NCI-H2029 treated with DMSO at 0.1 percent for 48 hours (cell line): Measurements from ENCODE around the gene GPR158.
"Not testable (repeated sequence)": the region's sequence is repeated elsewhere in the genome, so short reads cannot be mapped to it uniquely, and the experiment has no call there.

Experiments used
- DNase-seq: peaks from one replicate; lab custom pipeline; 2025; lab: John Stamatoyannopoulos, UW

GPR158 gene

DNA sequence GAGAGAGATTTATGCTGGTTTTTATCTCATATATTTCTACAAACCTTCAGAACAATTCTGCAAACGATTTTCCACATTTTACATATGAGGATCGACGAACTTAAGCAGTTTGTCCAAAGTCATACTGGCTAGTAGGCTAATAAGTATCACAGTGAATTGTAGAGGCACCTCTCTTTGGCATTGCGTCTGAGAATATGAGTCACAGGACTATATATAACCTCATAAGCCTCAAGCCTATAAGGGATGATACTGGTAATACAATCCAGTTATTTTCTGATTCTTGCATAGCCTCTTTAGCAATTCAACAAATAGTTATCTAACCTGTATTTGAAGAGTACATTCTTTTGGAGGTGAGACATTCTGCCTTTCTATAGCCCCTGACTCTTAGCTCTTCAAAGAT lies 129.8 kb downstream of the GPR158 start:
- no peak for DNase-seq

DNA sequence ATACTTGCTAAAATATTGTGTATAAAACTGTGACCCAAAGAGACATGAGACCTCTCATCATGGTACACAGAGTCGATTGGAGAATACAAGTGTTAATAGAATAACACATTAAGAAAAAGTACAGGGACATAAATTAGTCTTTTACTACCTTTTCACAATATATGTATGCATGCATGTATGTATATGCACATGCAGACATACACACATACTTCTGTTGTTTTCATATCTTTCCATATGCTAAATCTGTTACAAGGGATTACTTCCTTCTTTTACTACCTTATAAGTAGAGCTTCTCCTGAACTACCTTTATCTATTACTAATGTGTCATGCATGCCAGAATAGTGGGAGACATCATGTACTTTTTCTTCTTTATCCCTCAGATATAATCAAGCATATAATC lies 131.6 kb downstream of the GPR158 start:
- no peak for DNase-seq

DNA sequence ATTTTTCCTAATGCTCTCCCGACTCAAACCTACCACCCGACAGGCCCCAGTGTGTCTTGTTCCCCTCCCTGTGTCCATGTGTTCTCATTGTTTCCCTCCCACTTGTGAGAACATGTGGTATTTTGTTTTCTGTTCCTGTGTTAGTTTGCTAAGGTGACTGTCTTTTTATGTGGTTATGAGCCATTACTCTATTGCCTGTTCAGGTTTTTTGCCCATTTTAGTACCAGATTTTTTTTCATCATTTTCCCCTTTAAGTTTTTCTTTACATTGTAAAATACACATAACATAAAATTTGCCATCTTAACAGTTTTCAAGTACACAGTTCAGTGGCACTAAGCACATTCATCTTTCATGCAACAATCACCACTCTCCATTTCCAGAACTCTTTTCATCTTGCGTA lies 133.5 kb downstream of the GPR158 start:
- DNase-seq: no peak

DNA sequence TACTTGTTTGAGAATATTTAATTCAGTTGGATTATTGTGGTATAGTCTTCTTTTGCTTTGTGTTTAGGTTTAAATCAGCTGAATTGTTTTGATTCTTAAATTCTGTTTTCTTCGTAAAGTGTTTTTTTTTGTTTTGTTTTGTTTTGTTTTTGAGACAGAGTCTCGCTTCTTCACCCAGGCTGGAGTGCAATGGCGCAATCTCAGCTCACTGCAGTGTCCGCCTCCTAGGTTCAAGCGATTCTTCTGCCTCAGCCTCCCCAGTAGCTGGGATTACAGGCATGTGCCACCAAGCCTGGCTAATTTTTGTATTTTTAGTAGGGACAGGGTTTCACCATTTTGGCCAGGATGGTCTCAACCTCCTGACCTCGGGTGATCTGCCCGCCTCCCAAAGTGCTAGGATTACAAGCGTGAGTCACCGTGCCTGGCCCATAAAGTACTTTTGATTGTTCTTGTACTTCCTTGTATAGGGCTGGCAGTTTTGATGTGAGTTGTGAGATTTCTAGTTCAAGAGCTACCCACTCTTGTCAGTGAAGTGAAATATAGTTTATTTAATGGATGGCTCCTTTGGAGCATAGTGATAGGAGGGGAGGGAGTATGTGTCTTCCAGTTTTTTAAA lies 142.9 kb downstream of the GPR158 start:
- DNase-seq: not testable (repeated sequence)

DNA sequence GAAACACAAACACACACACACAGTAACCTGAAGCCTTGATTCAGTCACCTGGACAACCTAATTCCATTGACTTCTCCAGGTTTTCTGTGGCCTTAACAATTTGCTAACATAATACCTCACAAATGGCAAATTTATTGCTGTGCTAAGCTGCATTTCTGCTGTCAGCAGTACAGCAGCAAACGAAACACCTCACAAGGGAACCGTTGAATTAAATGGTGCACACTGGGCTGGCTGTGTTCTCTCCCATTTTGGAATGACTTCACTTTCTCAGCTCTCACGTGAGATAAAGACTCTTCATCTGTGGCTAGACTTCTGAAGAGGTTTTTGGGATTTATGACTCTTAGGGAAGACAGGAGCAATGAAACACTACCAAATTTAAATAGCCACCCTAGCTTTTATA lies 152.5 kb downstream of the GPR158 start:
- DNase-seq: no peak

DNA sequence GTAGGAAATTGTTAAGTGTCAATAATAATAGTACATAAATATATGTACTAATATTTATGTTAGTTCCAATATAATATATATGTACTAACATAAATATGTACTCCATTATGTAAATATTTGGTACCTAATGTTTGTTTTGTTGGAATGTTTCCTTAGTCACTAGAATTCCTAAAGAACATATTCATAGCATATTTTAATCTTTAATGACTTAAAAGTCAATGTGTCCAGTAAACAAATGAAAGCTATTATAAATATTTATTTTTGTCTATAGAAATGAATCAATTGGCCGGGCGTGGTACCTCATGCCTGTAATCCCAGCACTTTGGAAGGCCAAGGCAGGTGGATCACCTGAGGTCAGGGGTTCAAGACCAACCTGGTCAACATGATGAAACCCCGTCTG lies 153.6 kb downstream of the GPR158 start:
- no peak for DNase-seq

DNA sequence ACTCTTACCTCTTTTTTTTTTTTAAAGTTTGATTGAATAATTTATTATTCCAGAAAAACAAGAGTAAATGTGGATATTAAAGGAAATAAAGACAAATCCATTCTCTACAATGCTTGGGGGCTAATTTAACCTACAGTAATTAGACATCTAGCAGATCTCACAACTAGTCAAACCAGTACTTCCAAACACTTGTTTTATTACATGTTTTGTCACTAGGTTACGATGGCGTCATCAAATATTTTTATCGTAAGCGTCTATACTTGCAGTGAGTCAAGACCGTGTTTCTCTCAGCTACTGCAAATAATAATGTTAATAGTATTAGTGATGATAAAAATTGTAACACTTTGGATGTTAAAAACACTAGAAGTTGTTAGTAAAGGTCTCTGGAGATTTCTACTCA lies 154.8 kb downstream of the GPR158 start:
- DNase-seq: not testable (repeated sequence)

DNA sequence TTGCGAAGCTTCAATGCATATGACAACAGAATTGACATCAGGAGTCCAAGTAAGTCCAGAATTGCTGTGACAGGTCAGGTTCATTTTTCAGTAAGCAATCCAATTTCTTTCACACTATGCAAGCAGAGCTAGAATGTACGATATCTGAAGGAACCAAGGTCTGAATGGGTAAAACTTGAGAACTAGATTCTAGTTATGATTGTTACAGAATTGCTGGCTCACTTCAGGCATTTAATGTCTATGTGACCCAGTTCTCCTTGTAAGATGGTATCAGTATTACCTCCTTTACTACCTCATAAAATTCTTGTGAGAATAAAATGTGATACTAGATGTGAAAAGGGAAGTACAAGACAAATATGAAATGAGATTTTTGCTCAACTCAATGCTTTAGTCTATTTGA lies 159.6 kb downstream of the GPR158 start:
- no peak for DNase-seq

DNA sequence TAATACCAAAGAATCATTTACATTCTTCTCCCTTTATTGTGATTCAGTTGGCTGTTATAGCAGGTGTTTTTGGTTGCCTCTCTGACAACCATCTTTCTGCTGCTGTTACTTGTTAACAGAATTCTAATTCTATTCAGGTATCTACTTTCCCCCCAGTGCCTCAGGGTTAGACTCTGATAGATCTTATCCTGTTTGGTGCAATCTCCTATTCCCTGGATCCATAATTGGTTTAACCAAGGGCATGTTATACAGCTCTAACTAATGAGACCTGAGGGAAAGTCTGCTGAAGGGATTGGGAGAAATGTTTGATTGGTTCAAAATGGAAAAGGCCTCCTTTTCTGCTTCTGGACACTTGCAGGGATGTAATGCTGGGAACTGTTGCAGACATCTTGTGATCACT lies 161.5 kb downstream of the GPR158 start:
- no peak for DNase-seq

DNA sequence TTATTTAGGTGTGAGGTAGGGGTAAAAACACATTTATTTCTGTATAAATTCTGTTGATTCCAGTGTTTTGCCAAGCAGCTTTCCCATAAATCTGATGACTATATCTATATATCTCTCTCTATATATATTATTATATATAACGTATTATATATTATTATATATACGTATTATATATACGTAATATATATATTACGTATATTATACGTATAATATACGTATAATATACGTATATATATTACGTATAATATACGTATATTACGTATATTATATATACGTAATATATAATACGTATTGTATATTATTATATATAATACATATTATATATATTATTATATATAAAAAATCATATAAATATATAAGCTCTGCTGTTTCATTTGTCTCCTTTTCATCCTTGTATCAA lies 163.5 kb downstream of the GPR158 start:
- no peak for DNase-seq

DNA sequence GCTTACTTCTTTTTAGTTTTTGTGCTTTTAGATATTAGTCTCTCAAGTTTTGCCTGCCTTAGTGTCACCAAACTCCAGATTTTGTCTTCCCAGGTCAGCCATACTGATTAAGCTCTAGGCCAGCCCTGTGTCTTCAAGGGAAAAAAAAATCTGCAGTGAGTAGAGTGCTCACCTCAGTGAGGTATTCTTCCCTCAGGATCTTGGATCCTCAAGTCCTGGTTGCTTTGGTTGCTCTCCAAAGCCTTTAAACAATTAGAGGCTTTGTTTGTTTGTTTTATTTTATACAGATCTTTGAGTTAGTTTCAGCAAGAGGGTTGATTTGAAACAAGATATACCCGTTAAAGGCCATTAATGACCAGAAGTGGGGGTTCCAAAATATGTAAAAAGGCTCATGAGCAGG lies 165.2 kb downstream of the GPR158 start:
- no peak for DNase-seq

DNA sequence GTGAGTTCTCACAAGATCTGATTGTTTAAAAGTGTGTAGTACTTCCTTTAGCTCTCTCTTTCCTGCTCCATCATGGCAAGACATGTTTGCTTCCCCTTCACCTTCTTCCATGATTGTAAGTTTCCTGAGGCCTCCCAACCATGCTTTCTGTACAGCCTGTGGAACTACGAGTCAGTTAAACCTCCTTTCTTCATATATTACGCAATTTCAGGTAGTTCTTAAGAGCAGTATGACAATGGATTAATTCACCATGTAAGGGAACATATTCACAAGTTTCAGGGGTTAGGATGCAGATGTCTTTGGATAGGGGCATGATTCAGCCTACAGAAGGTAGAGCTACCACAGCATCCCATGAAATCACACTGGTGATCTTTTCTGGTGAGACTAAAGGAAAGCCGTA lies 174.7 kb downstream of the GPR158 start:
- DNase-seq: no peak

DNA sequence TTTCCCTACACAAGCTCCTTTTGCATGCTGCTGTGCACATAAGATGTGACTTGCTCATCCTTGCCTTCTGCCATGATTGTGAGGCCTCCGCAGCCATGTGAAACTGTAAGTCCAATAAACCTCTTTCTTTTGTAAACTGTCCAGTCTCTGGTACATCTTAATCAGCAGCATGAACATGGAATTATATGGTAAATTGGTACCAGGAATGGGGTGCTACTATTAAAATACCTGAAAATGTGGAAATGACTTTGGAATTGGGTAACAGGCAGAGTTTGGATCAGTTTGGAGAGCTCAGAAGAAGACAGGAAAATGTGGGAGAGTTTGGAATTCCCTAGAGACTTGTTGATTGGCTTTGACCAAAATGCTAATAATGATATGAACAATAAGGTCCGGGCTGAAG lies 181.8 kb downstream of the GPR158 start:
- DNase-seq: no peak

DNA sequence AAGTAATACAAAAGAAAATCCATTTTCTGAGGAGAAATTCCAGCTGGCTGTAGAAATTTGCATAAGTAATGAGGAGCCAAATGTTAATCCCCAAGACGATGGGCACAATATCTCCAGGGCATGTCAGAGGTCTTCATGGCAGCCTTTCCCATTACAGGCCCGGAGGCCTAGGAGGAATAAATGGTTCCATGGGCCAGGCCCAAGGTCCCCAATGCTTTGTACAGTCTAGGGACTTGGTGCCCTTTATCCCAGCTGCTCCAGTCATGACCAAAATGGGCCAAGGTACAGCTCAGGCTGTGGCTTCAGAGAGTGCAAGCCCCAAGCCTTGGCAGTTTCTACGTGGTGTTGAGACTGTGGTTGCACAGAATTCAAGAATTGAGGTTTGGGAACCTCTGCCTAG lies 182.5 kb downstream of the GPR158 start:
- DNase-seq: no peak

DNA sequence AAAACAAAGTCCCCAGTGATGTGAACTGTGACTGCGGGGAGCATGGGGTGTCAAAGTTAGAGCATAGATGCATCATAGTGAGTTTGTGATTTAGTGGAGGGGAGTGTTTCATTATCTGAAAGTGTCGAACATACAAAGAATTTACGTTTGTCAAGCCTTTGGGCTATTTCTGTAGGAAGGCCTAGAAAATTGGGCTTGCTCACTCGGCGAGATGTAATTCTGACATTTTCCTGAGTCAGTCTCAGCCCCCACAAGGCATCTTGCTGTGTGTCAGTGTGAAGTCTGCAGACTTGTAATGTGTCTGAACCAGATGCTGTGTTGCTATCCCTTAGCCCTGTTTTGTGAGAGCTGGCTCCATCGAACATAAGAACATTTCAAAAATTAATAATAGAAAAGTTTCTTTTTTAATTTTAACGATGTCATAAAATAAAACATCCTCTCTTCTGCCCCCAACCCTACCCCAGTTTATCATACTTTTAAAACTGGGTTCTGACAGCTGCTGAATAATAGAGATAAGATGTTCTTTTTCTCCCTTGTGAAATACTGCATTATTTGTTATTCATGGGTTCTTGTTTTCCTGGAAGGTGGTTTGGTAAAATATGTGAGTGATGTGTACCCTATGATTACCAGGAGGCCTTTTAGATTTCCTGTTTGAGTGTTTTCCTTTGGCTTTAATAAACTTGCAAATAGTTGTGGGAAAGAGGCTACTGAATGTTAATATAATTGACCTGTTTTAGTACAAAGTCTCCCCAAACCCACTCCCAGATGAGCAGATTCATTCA lies 207.4 kb downstream of the GPR158 start:
- no peak for DNase-seq

DNA sequence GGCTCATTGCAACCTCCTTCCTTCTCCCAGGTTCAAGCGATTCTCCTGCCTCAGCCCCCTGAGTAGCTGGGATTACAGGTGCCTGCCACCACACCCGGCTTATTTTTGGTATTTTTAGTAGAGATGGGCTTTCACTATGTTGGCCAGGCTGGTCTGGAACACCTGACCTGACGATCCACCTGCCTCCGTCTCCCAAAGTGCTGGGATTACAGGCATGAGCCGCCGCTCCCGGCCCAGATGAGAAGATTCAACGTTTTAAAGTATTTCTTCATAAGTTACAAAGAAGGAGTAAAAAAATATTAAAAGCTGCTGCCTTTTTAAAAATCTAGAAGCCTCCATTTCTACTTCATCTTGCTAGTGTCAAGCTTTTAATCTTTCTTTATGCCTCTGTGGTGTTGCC lies 208.1 kb downstream of the GPR158 start:
- not testable (repeated sequence) for DNase-seq

DNA sequence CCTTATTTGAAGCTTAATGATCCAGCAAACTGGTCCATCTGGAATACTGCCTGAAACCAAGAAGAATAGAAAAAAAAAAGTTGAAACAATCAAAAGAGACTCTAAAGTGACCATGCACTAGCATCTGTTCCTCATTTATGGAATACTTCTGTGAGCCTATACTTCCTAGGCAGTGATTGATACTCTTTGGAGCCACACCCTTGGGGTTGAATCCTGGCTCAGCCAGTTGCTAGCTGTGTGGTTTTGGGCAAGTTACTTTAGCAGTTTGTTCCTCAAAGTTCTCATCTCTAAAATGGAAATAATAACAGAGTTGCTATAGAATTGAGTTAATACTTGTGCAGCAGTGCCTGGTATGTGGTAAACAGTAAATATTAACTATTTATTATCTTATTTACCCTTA lies 208.9 kb downstream of the GPR158 start:
- no peak for DNase-seq

DNA sequence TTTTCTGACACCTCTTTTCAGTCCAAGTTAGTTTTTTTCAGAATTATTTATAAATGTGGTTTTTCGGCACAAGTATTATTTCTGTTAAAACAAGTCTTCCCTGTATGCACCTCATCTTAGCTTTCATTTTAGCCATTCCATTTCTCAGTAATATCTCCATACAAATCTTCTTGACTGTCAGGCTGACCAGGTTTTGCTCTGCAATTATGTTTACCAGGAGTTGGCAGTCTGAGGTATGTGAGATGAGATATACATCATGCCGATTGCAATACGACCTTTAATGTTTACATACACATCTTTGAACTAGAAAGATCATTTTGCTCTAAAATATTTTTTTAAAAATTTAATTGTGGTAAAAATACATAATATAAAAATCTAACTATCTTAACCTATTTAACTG lies 209.8 kb downstream of the GPR158 start:
- DNase-seq: no peak

DNA sequence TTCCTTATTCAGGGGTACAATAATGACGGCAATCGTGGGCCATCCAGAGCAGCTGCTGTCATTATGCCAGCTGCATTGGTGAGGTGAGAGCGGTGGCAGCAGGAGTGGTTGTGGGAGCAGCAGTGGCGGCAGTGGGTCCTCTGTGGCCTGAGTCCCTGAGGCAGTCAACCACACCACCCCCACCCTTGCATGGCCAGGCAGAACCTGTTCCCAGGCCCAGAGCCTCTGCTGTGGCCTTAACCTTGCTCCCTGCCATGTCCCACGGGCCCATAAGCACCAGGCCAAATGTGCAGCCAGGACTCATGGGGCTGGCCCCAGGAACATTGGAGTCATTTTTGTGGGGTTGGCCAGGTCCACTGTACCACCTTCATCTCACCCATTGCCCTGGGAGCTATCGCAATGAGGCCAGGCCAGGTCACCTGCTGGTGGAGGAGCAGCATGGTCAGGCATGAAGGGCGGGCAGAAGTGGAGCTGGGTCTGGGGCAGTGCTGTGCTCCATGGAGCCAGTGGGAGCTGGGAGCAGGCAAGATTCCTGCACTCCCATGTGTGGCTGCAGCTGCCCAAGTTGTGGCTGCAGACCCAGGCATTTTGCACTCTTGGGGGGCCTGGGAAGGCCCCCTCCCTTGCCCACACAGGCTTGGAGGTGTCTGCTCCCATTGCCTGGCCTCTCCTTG lies 213.5 kb downstream of the GPR158 start:
- DNase-seq: no peak

DNA sequence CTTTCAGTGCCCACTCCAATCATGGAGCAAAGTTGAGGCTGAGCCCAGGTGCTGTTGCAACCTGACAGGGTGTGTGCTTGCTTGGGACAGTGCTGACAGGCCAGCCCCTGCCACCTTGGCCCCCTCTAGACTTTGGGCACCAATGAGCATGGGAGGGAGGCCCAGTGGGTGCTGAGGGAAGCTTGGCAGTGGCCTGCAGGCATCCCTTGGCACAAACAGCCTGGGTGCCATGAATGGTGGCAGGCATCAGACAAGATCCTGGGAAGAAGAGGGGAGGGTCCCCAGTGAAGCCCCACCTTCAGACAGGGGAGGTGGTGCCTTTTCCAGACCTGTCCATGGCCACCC lies 214.0 kb downstream of the GPR158 start:
- no peak for DNase-seq

DNA sequence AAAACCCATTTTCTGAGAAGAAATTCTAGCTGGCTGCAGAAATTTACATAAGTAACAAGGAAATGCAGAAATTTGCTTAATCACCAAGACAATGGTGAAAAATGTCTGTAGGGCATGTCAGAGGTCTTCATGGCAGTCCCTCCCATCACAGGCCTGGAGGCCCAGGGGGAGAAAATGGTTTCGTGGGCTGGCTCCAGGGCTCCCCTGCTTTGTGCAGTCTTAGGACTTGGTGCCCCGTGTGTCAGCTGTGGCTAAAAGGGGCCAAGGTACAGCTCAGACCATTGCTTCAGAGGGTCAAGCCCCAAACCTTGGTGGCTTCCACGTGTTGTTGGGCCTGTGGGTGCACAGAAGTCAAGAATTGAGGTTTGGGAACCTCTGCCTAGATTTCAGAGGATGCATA lies 215.9 kb downstream of the GPR158 start:
- no peak for DNase-seq

DNA sequence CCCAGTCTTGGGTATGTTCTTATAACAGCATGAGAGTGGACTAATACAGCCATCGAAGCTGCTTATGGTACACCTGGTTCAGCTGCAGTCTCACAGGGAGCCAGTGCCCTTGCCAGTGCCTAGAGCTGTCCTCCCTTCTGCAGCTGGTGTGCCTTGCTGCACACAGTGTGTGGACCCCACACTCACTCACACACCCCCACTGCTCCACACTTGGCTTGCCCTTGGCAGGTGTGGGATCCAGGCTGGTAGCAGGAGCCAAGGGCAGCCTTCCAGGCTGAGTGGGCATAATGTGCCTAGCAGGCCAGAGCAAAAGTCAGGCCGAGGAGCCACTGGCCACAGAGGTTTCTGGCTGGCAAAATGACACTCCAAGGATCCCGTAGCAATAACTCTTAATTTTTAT lies 217.3 kb downstream of the GPR158 start:
- no peak for DNase-seq

DNA sequence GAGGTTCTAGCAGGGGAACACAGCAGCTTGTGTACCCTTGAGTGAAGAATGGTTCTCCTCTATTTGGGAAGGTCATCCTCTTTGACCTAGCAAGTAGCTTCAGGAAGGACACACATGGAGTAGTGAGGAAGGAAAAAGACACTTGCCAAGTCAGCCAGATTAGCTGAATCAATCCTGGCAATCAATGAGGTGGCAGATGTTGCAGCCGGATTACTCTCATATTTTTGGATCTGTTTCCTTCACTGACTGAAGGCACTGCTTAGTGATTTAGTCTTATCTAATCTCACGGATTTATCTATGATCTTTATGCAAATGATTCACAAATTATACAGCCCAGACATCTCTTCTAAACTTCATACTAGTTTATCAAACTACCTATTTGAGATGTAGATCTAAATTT lies 218.8 kb downstream of the GPR158 start:
- no peak for DNase-seq

DNA sequence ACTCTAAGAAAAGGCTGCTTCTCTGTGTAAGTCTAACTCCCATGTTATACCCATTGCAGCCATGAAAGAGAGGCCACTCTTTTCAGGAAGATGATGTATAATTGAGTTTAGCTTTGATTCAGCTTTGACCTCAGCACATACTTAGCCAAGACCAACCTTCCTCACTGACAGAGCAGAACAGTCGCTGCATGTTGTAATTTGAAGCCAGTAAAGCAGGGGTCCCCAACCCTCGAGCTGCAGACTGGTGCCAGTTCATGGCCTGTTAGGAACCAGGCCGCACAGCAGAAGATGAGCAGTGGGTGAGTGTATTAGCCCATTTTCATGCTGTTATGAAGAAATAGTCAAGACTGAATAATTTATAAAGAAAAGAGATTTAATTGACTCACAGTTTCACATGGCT lies 223.9 kb downstream of the GPR158 start:
- no peak for DNase-seq
